H9 (cell line): ENCODE data around the gene WDR91. TPM values are rescaled to one million over a fixed set of nuclear protein-coding genes. Genes with fewer than 3 reads are reported as not detected.

Experiments used
- DNase-seq: peaks from one replicate; pipeline ENCODE4 v3.0.0-alpha.2; 2017
- H2AFZ ChIP-seq: one replicate; pipeline ENCODE4 v1.6.1; 2013; ENCODE audit warnings: mild to moderate bottlenecking, low read length, control low read depth, moderate library complexity
- H2AK5ac ChIP-seq: 2 replicates; pipeline ENCODE4 v1.6.1; 2013; ENCODE audit warnings: low read length, control low read depth, mixed read lengths; ENCODE audit not compliant: insufficient read length
- H2BK120ac ChIP-seq: one replicate; pipeline ENCODE4 v1.6.1; 2013; ENCODE audit warnings: low read depth, mild to moderate bottlenecking, low read length, control low read depth, inconsistent platforms; ENCODE audit not compliant: poor library complexity, severe bottlenecking
- H2BK12ac ChIP-seq: 2 replicates; pipeline ENCODE4 v1.6.1; 2013; ENCODE audit warnings: low read length, control low read depth, mixed read lengths, low read depth; ENCODE audit not compliant: insufficient read length
- H2BK15ac ChIP-seq: 2 replicates; pipeline ENCODE4 v1.6.1; 2013; ENCODE audit warnings: low read depth, low read length, control low read depth
- H2BK20ac ChIP-seq: one replicate; pipeline ENCODE4 v1.6.1; 2013; ENCODE audit warnings: low read depth, mild to moderate bottlenecking, low read length, control low read depth, inconsistent platforms; ENCODE audit not compliant: poor library complexity, severe bottlenecking
- H2BK5ac ChIP-seq: 2 replicates; pipeline ENCODE4 v1.6.1; 2013; ENCODE audit warnings: low read length, control low read depth, mixed read lengths; ENCODE audit not compliant: insufficient read length
- H3K14ac ChIP-seq: 2 replicates; pipeline ENCODE4 v1.6.1; 2013; ENCODE audit warnings: low read length, control low read depth; ENCODE audit not compliant: insufficient read depth
- H3K18ac ChIP-seq: 2 replicates; pipeline ENCODE4 v1.6.1; 2013; ENCODE audit warnings: low read depth, mild to moderate bottlenecking, mixed read lengths, low read length, control low read depth; ENCODE audit not compliant: insufficient read length
- H3K23ac ChIP-seq: 2 replicates; pipeline ENCODE4 v1.6.1; 2013; ENCODE audit warnings: low read length, control low read depth, mixed read lengths, low read depth; ENCODE audit not compliant: insufficient read length
- H3K23me2 ChIP-seq: 2 replicates; pipeline ENCODE4 v1.6.1; 2013; ENCODE audit warnings: low read depth, mild to moderate bottlenecking, mixed read lengths, low read length, control low read depth; ENCODE audit not compliant: insufficient read length, poor library complexity, severe bottlenecking
- H3K27ac ChIP-seq: 2 replicates; pipeline ENCODE4 v1.5.1; 2013; ENCODE audit warnings: low read length, control low read depth, mixed read lengths, low read depth; ENCODE audit not compliant: insufficient read length
- H3K27me3 ChIP-seq: 2 replicates; pipeline ENCODE4 v1.6.1; 2013; ENCODE audit warnings: low read length, control low read depth, inconsistent platforms; ENCODE audit not compliant: insufficient read depth
- H3K4ac ChIP-seq: 2 replicates; pipeline ENCODE4 v1.6.1; 2013; ENCODE audit warnings: low read depth, mild to moderate bottlenecking, control low read depth, inconsistent platforms, low read length, moderate library complexity
- H3K4me1 ChIP-seq: 2 replicates; pipeline ENCODE4 v1.6.1; 2013; ENCODE audit warnings: low read length, control low read depth, inconsistent platforms; ENCODE audit not compliant: insufficient read depth
- H3K4me2 ChIP-seq: 2 replicates; pipeline ENCODE4 v1.6.1; 2013; ENCODE audit warnings: low read length, control low read depth, mixed read lengths; ENCODE audit not compliant: insufficient read length, insufficient read depth
- H3K56ac ChIP-seq: 2 replicates; pipeline ENCODE4 v1.6.1; 2013; ENCODE audit warnings: low read depth, mild to moderate bottlenecking, mixed read lengths, low read length, control low read depth; ENCODE audit not compliant: insufficient read length
- H3K79me1 ChIP-seq: 2 replicates; pipeline ENCODE4 v1.6.1; 2013; ENCODE audit warnings: low read depth, mild to moderate bottlenecking, moderate library complexity, low read length, control low read depth, inconsistent platforms; ENCODE audit not compliant: insufficient read depth, poor library complexity, severe bottlenecking
- H3K79me2 ChIP-seq: 2 replicates; pipeline ENCODE4 v1.6.1; 2013; ENCODE audit warnings: low read length, control low read depth, inconsistent platforms; ENCODE audit not compliant: insufficient read depth
- H3K9ac ChIP-seq: 2 replicates; pipeline ENCODE4 v1.6.1; 2013; ENCODE audit warnings: low read length, control low read depth, mixed read lengths; ENCODE audit not compliant: insufficient read length; ENCODE audit errors: extremely low read depth
- H3K9me3 ChIP-seq: one replicate; pipeline ENCODE4 v1.6.1; 2013; ENCODE audit warnings: low read depth, low read length, inconsistent platforms; ENCODE audit not compliant: control insufficient read depth
- H3T11ph ChIP-seq: one replicate; pipeline ENCODE4 v1.6.1; 2013; ENCODE audit warnings: mild to moderate bottlenecking, low read length, control low read depth, inconsistent platforms
- H4K20me1 ChIP-seq: one replicate; pipeline ENCODE4 v1.6.1; 2013; ENCODE audit not compliant: control insufficient read depth, insufficient read length, insufficient read depth
- H4K5ac ChIP-seq: 2 replicates; pipeline ENCODE4 v1.6.1; 2013; ENCODE audit warnings: low read depth, mild to moderate bottlenecking, mixed read lengths, low read length, control low read depth; ENCODE audit not compliant: insufficient read length
- H4K8ac ChIP-seq: replicated peaks from 2 replicates; pipeline ENCODE4 v1.6.1; 2013; ENCODE audit warnings: low read length, control low read depth, mixed read lengths, low read depth; ENCODE audit not compliant: insufficient read length
- H4K91ac ChIP-seq: 2 replicates; pipeline ENCODE4 v1.6.1; 2013; ENCODE audit warnings: low read depth, mild to moderate bottlenecking, moderate library complexity, mixed read lengths, low read length, control low read depth; ENCODE audit not compliant: insufficient read length
- H3K27ac Mint-ChIP-seq, 3 experiments: 2 replicates in 2 of 3; 3 replicates in 1 of 3; pipeline ENCODE4 v1.8.0; 2020 to 2021; ENCODE audit warnings: mixed read lengths in 3 of 3, mild to moderate bottlenecking in 1 of 3, moderate library complexity in 1 of 3
- H3K27me3 Mint-ChIP-seq: 2 replicates; pipeline ENCODE4 v1.8.0; 2021; ENCODE audit warnings: low read depth, mild to moderate bottlenecking, moderate library complexity, mixed read lengths
- H3K36me3 Mint-ChIP-seq, 3 experiments: 2 replicates in 2 of 3; 3 replicates in 1 of 3; pipeline ENCODE4 v1.8.0; 2020 to 2021; ENCODE audit warnings: low read depth in 3 of 3, mixed read lengths in 3 of 3; ENCODE audit not compliant: insufficient read depth in 1 of 3
- H3K4me1 Mint-ChIP-seq, 2 experiments: 2 replicates each; pipeline ENCODE4 v1.8.0; 2020; ENCODE audit warnings: mixed read lengths in 2 of 2
- H3K4me3 Mint-ChIP-seq, 2 experiments: 2 replicates in 1 of 2; 3 replicates in 1 of 2; pipeline ENCODE4 v1.8.0; 2020 to 2021; ENCODE audit warnings: mild to moderate bottlenecking in 2 of 2, mixed read lengths in 2 of 2, moderate library complexity in 1 of 2
- H3K9me3 Mint-ChIP-seq, 2 experiments: 2 replicates in 1 of 2; 3 replicates in 1 of 2; pipeline ENCODE4 v1.8.0; 2020; ENCODE audit warnings: mild to moderate bottlenecking in 2 of 2, mixed read lengths in 2 of 2, moderate library complexity in 1 of 2
- WGBS: extraction: QIAGEN DNeasy Blood & Tissue Kit; methylation state at CpG from one replicate; pipeline ENCODE4 v1.1.7; 2013; ENCODE audit warnings: missing lambda C conversion rate, low lambda C conversion rate, mixed read lengths; ENCODE audit not compliant: insufficient read length; ENCODE audit errors: extremely low coverage; 5-methylcytosine and 5-hydroxymethylcytosine counted together
- long read RNA-seq: library from polyadenylated mRNA; unstranded; transcript quantifications from one replicate; pipeline ENCODE4 v2.0.0, GENCODE V29; 2020
- total RNA-seq: library from RNA; stranded (reverse); gene quantifications from 2 replicates; pipeline ENCODE4 v1.2.1, GENCODE V29; 2021
- TF ChIP-seq, protein P1 (sequence below): fragments of 200-600 bp; sonication (generic); conservative IDR thresholded peaks from 3 replicates; pipeline ENCODE4 v1.8.0; 2021; ENCODE audit warnings: antibody characterized with exemption, mild to moderate bottlenecking

WDR91 gene
- total RNA-seq = 7.3 and 9.4 TPM in 2 replicates
- long read RNA-seq, full-length matches to known transcripts = 37 of 64 reads
- long read RNA-seq, partial matches to known transcripts = 6 of 64 reads
- long read RNA-seq, other reads (novel, unspliced or antisense) = 21 of 64 reads

DNA sequence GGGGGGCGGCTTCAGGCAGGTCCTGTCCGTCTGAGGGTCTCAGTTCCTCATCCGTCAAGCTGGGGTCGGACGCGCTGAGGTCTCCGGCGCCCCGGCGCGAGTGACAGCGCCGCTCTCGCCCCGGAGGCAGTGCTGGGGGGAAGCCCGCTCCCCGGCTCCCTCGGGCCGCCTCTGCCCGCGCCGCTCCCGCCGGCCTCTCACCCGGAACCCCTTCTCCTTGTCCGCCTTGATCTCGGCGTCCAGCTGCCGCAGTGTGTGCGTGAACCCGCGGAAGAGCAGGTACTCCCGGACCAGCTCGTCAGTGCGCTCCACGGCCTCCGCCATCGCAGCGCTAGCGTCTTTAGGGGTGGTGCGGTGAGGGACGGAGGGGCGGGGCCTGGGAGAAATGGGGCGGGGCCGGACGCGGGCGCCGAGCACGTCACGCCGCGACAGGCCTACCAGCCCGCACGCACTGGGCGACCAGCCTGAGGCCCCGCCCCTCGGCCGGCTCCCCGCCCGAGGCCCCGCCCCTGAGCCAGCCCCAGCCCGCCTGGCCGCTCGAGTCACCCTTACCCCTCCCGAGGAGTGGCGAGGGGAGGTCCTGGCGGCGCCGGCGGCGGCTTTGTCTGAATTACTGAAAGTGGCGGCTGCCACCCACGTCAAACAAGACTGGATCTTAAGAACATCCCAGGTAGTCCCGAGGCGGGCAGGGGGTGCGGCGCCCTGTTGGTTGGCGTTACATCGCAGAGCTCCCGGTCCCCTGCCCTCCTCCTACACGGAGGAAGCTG lies at the start of gene WDR91:
WDR91 (minus strand) TSS at position 348 of the 767 bp plus-strand sequence; CDS start at position 324, 24 bp downstream.
- no peak within 1 kb of the TSS for H3K27ac ChIP-seq
- no peak within 1 kb of the TSS for H2BK5ac ChIP-seq
- H4K91ac ChIP-seq = no peak within 1 kb of the TSS
- no peak within 1 kb of the TSS for H4K8ac ChIP-seq
- DNase-seq = peak; percentile 97
- H3K23me2 ChIP-seq = peaks cover 8% of the 10 kb centered on the region
- peak within 1 kb of the TSS; percentile 34 for H2AFZ ChIP-seq
- peak within 1 kb of the TSS; percentile 94 for H3K14ac ChIP-seq
- no peak within 1 kb of the TSS for H2BK120ac ChIP-seq
- no peaks in the 10 kb centered on the region for H3K79me1 ChIP-seq
- H2BK12ac ChIP-seq = no peak within 1 kb of the TSS
- TF ChIP-seq, protein P1, sequence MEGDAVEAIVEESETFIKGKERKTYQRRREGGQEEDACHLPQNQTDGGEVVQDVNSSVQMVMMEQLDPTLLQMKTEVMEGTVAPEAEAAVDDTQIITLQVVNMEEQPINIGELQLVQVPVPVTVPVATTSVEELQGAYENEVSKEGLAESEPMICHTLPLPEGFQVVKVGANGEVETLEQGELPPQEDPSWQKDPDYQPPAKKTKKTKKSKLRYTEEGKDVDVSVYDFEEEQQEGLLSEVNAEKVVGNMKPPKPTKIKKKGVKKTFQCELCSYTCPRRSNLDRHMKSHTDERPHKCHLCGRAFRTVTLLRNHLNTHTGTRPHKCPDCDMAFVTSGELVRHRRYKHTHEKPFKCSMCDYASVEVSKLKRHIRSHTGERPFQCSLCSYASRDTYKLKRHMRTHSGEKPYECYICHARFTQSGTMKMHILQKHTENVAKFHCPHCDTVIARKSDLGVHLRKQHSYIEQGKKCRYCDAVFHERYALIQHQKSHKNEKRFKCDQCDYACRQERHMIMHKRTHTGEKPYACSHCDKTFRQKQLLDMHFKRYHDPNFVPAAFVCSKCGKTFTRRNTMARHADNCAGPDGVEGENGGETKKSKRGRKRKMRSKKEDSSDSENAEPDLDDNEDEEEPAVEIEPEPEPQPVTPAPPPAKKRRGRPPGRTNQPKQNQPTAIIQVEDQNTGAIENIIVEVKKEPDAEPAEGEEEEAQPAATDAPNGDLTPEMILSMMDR = no peak
- H3K4me2 ChIP-seq = peak within 1 kb of the TSS; percentile 85
- no peak within 1 kb of the TSS for H3K56ac ChIP-seq
- peak within 1 kb of the TSS in 1 of 3 experiments; percentile 97; a peak in 2 of 7 replicates for H3K27ac Mint-ChIP-seq
- H3K4me1 Mint-ChIP-seq = peaks cover 10 to 25% of the 10 kb centered on the region in 2 experiments
- no peaks in the 10 kb centered on the region for H3K9me3 Mint-ChIP-seq
- H3K9ac ChIP-seq = peak within 1 kb of the TSS; percentile 72
- H3K79me2 ChIP-seq = no peaks in the 10 kb centered on the region
- H3K4me3 Mint-ChIP-seq = peak within 1 kb of the TSS; percentile 92 to 96
- peaks cover 0 to under 1% (median 0%) of the 10 kb centered on the region in 3 experiments; a peak in 1 of 7 replicates for H3K36me3 Mint-ChIP-seq
- no peak within 1 kb of the TSS for H3T11ph ChIP-seq
- peaks cover 10% of the 10 kb centered on the region for H3K27me3 Mint-ChIP-seq
- no peak within 1 kb of the TSS for H2AK5ac ChIP-seq
- no peak within 1 kb of the TSS for H3K18ac ChIP-seq
- 0 out of 2 replicates have a peak, but pooled peaks cover 2% of the 10 kb centered on the region for H3K4me1 ChIP-seq
- H3K23ac ChIP-seq = no peak within 1 kb of the TSS
- no peak within 1 kb of the TSS for H2BK15ac ChIP-seq
- H3K27me3 ChIP-seq = no peaks in the 10 kb centered on the region
- WGBS = no CpG with 5 or more reads among the region's 82 CpGs
- H2BK20ac ChIP-seq = no peak within 1 kb of the TSS
- no peaks in the 10 kb centered on the region for H3K9me3 ChIP-seq
- H3K4ac ChIP-seq = no peak within 1 kb of the TSS
- no peaks in the 10 kb centered on the region for H4K20me1 ChIP-seq
- H4K5ac ChIP-seq = no peak within 1 kb of the TSS
